ENCODE results near the gene THYN1.

Gene THYN1

DNA sequence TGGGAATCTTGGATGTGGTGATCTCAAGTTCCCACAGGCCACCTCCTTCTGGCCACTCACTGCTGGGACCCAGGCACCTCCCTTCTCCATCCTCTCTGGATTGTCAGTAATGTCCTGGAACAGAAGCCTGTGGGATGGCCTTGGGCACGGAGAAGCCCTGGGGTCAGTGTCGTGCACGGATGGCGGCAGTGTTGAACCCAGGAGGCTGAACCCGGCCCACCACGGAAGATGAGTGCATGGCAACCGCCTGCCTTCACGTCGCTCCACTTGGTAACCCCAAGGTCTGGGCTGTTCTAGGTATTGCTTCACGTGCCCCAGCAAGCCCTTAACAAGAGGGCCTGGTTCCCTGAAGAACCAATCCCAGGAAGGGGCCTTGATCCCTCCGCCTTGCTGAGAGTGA, 7.1 kb downstream of the THYN1 start:
- DNase-seq, result no peak

DNA sequence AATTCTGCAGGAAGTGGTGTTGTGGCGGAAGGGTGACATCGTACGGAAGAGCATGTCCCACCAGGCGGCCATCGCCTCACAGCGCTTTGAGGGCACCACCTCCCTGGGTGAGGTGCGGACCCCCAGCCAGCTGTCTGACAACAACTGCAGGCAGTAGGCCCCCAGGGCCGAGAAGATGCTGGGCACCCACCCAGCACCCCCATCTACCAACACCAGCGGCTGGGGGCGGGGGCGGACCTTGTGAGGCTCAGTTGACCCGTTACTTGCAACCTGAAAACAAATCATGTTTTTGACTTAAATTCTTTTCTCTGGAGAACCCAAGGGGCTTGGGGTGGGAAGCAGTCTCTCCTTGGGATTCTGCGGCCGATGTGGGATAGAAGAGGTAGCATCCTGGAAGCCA, 7.7 kb downstream of the THYN1 start:
- no peak for DNase-seq

DNA sequence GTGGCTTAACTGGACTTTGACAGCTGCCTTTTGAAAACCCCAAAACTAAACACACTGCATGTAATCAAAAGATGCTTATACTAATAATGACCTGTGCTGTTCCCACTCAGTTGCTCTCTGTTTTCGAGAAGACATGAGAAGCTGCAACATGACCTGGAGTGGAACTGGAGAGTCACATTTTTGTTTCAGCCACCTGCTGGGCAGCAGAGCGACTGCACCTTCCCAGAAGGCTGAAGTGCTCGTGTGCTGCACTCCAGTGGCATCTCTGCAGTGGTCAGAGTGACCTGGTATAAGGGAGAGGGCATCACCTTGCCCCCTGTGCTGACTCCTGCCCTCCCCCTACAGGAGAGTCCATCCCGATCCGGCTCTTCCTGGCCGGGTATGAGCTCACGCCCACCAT, 8.6 kb downstream of the THYN1 start:
- peak; percentile 27 for DNase-seq

DNA sequence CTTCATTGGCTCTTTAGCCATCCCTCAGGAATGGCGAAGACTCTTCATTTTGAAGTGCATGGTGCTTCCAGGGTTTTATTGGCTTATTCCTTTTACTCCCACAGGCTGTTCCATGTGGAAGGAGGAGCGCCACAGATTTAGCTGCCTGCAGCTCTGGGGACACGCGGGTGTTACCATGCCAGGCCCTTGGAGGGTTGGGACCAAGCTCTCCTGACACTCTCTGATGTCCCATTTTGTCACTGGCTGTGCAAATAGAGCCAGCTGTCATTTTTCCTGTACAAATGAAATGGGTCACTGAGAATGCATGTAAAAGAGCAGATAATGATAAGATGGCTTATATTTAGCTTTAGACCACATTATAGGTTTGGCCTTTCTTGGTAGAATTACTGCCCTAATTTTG, 9.2 kb downstream of the THYN1 start:
- no peak for DNase-seq

DNA sequence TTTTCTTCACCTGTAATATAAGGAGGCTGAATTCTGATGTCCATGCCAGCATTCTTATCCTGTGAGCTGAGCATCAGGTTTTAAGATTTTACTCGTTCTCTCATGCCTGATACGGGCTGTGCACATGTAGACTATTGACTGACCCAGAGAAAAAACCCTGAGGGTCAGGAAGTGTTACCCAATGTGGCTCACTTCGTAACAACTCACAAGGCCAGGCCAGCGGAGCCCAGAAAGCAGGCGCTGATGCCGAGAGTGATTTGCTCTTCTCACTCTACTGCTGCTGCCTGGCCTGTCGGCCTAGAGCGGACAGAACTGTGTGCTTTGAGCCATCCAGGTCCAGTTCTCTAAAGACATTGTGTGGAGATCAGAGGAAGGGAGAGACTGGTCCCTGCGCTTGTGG, 10.8 kb downstream of the THYN1 start:
- DNase-seq, result no peak

DNA sequence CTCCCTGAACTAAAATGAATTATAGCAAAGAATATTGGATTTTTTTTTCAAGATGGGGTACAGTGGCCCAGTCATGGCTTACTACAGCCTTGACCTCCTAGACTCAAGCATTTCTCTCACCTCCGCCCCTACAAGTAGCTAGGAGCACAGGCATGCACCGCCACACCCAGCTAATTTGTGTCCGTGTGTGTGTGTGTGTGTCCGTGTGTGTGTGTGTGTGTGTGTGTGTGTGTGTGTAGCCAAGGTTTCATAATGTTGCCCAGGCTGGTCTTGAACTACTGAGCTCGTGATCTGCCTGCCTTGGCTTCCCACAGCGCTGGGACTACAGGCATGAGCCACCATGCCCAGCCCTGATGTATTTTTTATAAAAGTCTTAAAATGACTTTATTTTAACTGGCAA, 12.6 kb downstream of the THYN1 start:
- DNase-seq, result no peak

DNA sequence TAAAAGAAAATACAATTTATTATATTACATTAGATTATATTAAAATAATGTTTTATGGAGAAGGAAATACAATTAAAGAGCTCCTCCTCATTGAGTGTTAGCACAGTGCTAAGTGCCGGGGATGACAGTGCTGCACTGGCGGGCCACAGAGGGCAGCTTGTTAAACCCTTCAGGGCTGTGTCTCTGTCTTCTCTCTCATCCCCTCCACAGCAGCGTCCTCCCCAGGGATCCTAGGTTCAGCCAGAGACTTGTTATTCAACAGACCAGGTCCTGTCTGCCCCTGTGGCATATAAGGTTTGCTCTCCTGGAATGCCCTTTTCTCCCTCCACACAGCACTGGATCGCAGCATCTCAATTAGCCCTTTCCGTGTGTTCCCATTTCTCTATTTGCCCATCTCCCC, 14.2 kb downstream of the THYN1 start:
- no peak for DNase-seq

DNA sequence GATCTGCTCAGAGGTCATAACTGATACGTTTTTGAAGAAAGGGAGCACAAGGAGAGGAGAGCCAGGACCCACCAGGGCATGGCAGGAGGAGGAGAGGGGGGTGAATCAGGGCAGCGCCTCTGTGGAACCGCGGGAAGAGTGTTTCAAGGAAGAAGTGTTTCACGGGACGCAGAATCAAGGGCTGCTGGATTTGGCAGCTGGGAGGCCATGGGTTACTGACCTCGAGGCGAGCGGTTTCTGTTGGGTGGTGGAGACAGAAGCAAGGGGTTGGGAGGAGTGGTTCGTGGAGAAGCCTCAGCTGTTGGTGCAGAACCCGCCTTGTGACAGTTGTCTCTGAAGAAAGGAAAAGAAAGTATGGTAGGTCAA, 15.6 kb downstream of the THYN1 start:
- no peak for DNase-seq

DNA sequence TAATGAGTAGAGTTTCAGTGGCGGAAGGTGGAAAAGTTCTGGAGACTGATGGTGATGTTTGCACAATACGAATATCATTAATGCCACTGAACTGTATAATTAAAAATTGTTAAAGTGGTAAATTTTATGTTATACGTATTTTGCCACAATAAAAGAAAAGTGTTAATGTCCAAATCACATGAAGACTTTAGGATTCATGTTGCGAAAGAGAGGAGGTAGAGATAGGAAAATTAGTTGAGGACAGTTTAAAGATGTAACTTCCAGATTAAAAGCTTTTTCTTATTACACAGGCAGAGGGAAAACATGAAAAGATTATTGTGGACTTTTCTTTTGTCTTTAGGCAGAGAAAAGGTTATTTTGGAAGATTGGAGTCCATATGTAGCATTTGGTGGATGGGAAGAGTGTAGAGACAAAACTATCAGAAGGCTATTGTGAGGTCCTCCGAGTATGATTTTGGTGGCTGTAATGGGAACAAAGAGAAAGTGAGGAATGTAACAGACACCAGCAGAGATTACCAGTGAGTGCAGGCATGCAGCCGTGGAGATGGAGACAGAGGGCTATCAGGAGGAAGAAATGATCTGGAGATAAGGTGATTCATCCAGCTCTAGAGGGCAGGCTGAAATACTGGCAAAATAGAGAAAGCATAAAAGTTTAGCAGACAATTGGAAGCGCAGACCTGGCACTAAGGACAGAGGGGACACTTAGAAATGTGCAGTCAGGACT, 16.2 kb downstream of the THYN1 start:
- no peak for DNase-seq

DNA sequence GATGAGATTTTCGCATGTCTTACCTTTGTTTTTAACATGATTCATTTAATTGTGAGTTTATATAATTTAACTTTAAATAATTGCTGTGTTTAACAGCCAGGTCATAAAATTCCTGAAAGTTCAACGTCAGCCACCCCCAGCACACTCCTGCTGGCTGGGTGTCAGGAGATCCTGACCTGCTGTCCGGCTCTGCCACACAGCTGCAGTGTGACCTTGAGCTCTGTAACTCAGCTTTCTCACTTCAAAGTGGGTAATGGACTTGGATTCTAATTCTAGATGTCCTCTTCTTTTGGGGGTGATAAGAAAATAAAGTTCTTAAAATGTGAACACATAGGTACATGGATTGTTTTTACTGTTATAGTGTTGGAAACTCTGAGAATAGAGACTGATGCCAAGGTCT, 17.8 kb downstream of the THYN1 start:
- DNase-seq, result no peak

DNA sequence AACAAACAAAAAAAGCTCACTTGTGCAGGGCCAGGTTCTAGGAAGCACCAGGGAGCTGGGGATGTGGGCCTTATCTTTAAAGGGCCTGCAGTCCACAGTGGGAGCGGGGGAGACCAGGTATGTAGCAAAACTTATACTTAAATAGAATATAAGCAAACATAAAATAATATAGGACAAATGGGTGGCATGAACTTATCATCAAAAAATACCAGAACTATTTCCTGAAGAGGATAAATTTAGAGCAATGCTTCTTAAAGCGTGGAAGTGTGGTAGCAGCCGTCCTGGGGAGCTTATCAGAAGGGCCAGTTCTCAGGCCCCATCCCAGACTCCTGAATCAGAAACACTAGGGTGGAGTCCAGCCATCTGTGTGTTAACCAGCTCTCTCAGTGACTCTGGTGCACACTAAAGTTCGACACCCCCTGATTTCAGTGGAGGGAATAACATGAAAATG, 19.4 kb downstream of the THYN1 start:
- DNase-seq, result peak; percentile 68

DNA sequence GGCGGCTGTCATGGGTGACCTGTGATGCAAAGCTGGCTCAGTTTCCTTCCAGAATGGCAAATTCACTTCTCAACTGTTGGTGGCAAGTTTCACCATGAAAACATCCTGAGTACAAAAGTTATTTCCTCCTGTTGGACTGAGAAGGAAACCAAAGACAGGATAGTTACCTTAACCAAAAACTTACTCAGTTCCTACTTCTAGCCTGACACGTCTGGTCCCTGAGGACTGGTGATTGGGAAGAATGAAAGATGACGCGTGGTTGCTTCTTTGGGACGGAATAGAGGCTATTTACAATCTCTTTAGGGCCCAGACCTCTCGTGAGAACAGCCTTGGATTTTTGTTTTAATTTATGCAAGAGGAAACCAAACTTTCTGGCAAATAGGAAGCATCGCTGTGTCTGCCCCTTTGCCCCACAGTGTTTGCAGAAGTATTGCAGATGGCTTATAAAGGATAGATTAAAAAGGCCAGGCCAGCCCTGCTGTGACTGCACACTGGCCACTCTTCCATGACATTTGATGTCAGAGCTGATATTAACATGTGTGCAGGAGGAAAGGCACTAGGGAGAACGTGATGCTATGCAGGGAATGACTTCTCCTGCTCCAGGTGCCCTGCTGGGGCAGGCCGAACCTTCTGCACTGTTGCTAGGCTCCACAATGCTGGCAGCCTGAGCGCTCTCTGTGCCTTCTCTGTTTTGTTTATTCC, 21.0 kb downstream of the THYN1 start:
- DNase-seq, result no peak

DNA sequence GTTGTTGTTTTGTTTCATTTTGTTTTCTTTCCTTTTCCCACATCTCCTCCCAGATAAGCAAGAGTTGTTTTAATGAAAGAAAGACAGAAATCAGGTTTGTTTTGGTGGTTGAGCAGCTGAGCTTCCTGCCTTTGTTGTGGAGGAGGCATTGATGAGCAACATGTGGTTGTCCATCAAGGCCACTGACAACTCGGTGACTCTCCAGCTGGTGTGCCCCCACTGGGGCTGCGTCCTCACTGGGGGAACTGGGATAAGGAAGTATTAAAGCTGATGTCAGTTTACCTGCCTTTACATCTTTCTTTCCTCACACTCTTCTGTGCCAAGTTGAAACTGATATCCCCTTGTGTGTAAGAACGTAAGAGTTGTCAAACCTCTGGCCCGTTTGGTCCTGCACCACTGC, 22.8 kb downstream of the THYN1 start:
- no peak for DNase-seq

DNA sequence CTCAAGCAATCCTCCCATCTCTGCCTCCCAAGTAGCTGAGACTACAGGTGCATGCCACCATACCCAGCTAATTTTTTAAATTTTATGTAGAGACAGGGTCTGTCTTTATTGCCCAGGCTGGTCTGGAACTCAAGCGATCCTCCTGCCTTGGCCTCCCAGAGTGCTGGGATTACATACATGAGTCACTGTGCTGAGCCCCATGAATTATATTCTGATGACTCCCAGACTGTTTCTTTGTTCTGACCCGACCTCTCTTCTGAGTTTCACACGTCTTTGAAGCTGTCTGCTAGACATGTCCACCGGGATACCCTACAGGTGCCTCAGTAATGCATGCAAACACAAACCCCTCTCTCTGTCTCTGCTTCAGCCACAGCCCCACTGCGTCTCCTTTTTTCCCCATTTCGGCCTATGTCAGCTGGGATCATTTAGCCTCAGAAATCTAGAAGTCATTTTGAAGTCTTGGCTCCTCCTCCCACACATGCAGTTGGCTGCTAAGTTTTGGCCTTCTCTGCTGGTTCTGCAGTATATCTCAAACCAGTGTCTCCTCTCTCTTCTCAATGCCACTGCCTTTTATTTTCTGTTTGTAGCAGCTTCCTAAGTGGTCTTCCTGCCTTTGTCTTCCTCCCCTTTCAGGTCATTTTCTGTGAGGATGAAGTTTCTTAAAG, 23.9 kb downstream of the THYN1 start:
- DNase-seq, result no peak

DNA sequence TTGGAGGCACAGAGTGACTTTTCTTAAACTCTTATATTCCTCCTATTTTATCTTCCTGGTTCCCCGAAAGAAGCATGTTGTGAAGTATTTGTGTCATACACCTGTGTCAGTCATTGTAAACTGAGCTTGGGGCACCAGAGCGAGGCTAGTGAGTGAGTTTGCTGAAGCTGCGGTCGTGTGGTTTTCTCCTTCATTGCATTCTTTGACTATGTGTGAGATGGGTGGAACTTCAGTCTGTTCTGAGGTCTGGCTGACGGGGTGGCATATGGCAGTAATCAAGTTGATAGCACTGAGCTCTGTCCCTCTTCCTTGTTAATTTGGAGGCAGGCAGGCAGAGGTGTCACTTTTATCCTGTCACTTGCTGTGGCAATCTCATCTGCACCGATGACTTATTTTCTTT, 24.5 kb downstream of the THYN1 start:
- no peak for DNase-seq

DNA sequence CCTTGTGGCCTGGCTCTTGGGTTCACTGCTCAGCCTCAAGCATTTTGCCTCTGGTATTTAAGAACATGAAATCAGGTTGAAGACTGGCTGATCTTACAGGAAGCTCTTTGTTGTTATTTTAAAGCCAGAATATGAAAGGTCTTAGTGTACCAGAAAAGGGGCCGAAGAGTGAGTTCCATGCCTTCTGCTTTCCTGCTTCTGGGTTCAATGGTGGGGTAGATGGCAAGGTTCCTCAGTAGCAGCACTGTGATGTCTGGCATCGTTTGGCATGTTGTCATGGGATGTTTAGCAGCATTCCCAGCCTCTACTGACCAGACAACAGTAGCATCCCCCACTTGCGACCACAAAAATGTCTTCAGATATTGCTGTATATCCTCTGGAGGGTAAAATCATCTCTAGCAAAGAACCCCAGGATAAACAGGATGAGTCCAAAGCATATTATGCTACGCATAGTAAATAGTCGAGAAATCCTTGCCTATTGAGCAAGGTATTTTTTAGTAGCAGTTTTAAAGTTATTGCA, 26.3 kb downstream of the THYN1 start:
- no peak for DNase-seq

DNA sequence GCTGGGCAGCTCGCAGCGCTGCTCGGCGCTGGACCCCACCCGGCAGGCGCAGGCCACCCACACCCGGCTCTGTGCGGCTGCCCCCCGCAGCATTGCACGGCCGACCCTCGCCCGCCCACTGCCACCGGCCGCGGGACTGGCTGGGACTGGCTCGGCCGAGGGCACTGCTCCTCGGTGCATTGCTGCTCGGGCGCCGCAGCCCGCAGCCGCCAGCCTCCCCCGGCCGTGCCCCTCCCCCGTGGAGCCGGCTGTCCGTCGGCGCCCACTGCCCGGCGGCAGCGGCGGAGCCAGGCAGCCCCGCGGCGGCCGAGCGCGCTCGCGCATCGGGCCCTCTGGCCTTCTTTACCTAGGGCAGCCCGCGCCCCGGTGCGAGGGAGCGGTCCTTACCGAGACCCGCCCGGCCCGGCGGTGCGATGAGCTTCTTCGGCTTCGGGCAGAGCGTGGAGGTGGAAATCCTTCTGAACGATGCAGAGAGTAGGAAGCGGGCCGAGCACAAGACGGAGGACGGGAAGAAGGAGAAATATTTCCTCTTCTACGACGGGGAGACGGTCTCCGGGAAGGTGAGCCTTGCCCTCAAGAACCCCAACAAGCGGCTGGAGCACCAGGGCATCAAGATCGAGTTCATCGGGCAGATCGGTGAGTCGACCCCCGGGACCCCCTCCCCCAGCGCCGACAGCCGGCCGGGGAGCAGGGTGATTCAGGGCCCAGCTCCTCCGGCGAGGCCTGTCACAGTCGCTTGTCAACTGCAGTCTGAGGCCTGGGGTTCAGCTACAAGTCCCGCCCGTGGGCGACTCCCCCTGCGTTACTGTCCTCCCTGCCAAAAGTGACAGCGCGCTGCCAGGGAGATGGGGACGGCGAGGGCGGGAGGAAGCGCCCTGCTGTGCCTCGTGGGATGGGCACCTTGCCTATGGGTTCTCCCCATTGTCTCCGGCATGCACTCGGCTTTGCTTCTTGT, 28.2 kb downstream of the THYN1 start:
- peak; percentile 72 for DNase-seq

DNA sequence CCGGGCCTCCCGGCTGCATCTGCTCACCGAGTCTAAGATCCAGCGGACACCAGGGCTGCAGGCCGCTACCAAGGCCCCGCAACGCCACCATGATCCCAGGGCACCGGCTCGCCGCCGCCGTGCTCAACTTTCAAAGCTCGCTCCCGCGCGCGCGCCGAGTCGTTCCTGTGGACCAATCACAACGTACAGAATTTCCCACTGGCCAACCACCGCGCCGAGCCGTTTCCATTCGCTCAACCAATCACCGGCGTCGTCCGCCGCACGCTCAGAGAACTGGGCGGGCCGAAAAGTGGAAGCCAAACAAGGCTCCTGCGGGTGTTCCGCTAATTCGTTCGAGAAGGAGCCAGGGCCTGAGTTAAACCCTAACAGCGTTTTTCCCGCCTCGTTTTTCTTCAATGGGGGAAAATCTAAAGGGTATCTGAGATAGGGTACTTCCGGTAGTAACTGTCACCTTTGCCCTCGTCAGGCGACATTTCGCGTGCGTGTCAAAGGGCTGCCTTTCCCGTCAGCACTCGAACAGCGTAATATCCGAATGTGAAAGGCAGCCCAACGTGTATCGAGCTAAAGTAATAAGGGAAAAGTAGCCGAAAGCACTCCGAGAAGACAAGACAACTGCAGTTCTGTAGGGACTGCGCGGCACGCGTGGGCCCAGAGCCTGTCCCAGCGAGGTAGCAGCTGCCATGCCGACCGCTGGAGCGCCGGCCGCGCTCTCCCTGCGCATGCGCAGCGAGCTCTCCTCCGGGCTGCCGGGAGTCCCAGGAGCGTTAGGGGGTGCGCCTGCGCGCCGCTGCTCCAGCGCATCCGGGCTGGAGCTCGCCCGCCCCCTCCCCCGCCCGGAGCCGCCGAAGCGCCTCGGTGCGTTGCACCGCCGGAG, 29.1 kb downstream of the THYN1 start, which contains the start of the genes NCAPD3 and VPS26B:
Gene NCAPD3 (minus strand): TSS at position 132 of the 874 bp plus-strand sequence. CDS start 41 bp downstream, at position 91.
Gene VPS26B (plus strand): TSS at position 836 of the 874 bp plus-strand sequence. CDS start 452 bp downstream, outside the sequence.
- peak; percentile 99 for DNase-seq

DNA sequence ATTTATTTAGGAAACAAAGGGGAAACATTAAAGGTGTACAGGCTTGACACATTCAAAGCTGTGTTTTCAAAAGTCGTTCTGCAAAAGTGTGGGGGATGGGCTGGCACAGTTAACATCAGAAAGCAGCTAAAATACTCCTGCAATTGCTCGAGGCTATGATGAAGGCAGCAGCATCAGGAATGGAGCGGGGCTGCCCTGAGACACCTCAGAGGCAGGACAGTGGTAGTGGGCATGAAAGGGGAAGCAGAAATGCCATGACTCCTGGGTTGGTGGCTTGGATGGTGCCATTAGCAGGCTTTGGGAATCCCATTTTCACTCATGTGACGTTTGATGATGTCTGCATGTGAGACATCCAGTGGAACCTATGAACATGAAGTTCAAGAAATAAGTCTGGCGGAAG, 30.0 kb downstream of the THYN1 start:
- peak; percentile 54 for DNase-seq

DNA sequence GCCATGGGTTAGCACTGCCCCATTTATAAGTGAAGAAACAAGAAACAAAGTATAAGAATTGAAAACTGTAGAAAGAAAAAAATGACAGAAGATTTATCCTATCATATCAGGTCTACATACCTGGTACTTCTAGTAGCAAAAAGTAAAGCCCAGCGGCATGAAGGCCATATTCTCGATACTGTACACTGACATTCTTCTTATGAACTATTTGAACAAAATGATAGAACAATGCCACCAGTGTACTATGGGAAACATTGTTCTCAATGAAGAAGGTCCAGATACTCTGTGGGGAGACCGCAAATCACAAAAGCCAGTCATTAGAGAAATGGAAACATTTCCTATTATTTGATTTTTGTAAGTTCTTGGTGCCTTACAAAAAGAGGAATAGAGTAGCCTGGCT, 36.3 kb downstream of the THYN1 start:
- no peak for DNase-seq

DNA sequence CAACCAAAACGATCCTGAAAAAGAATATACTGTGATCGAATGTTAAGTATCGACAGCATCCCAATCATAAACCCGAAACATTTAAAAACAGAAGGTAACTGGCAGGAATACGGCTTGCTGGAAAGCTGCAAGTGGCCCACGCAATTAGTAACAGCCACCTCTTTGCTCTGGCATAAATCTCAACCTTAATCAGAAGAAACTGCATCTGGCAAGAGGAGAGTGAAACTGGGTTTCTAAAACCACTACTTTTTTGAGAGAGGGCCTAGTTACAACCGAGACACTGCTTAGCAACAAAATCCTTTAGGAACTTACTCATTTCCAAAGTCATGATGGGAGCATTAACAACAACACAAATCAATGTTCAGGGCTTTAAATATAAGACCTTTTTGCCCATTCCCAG, 37.3 kb downstream of the THYN1 start:
- no peak for DNase-seq
